Measurements from ENCODE around the gene PFKFB2.

Gene PFKFB2

DNA sequence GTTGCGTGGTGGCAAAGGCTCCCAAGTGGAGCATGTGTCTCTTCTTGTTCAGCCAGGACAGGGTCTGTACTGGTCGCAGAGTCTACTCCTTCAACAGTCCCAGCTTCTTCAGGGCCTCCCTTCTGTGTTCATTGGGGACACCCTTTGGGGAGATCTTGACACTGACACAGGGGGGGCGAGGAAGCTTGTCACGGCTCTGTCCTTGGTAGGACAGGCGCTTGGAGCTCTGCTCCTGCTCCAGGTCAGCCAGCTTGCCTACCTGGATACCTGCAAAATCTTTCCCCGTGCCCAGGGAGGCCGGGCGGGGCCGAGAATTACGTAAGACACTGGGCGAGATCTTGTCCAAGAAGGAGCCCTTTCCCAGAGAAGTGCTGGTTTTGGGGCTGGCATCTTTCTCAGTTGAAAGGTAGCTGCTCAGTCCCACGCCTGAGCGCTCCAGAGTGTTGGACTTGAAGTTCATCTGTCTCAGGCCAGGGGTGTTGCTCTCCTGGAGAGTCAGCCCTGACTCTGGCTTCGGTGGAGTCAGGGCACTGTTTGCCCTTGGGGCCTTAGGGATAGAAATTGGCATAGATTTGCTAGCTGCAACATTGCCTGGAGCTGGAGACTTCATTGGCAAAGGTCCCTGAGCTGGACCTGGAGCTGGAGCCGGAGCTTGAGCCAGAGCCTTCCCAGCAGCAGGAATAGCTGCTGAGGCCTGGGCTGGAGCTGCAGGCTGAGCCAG, 31.0 kb upstream of the PFKFB2 start:
- DNase-seq (ENCODE audit: low spot score): no peak
- FAIRE-seq: no peak

GRCh38 chr1:207022996-207023679, 29.9 kb upstream of the PFKFB2 start:
- FAIRE-seq (no peak), DNase-seq (ENCODE audit: low spot score) (no peak)

DNA sequence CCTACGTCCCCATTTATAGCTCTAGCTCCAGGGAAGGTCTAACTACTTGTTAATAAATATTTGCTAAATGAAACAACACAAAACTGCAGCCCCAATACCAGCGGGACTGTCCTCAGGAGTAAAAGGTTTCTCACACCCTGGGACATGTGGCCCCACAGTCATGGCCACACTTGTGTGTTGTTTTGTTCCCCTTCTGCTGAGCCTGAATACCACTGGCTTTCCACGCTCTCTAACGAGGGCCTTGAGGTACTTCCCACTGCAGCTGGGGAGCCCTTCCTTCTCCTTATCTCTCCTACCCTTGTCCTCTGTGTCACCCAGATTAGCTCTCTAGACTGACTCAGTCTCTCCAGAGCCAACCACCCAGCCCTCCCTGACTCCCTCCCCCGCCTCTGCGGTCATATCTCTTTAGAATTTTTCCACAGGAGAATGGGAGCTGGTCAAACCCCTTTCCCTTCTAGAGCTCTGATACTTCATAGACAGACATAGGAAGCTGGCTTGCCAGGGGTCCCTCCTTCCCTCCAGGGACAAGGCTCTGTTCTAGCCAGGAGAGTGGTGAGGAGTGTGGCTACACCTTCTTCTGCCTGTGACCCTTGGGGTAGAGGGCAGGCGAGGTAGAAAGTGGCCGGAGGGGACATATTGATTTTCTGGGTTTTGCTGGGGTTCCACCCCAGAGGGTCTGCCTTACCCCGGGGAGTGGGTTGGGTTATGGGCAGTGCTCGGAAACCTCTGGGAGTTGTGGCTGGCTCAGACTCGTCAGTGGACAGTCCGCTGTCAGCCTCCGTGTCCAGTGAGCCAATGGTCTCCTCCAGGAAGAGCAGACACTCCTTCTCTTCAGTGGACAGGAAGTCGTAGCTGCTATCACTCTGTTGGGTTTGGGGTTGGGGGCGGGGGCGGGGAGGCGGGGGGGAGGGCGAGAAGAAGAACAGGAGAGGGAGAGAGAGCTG, 28.6 kb upstream of the PFKFB2 start:
- DNase-seq (ENCODE audit: low spot score) (peak; percentile 94), FAIRE-seq (peak; percentile 81)

DNA sequence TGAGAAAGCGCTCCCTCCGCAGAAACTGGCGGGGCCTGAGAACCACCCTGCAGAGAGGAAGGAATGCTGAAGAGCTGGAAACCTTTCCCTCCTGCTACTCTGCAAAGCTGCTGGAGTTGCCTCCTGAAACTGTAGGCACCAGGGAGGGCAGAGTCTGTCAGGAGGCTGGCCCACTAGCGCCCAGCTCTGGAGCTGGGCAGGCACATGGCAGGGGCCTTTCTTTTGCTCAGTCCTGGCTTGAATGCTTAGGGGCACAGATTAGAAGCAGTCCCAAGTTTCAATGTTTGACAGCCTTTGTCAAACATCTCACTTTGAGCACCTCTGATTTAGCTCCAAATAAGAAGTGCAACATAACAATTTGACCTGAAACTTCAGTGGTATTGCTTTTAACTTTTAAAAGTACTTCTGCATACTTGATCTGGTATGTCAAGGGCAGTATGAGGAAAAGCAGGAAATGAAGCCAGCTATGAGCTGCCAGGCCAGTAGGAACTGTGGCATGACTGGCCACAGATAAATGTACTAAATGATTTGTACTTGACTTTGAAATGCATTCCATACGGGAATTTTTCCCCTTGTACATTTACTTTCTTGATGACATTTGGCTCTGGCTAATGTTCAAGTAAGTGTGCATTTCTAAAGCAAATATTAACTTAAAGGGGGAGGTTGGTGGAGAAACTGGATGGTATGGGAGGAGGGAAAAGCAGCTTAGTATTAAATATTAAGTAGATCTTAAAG, 27.8 kb upstream of the PFKFB2 start:
- peak; percentile 91 for FAIRE-seq
- DNase-seq (ENCODE audit: low spot score): peak; percentile 87

DNA sequence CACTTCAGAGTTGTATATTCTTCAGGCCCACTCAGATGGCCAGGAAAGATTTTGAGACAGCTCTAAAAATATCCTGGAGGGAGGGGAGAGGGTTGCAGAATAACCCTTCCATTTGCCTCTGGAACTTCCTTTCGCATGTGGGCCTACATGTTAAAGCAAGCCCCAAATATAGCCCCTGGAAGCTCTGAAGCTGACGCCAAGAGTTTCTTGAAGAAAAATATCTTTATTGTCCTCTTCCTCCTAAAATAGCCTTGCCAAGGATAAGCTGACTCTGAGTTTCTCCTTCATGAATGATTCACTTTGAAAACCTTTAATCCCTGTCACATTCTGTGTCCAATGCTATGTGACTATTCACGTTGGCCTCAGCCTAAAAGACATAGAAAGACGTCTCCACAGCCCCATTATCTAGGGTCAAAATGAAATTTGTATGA, 27.0 kb upstream of the PFKFB2 start:
- DNase-seq (ENCODE audit: low spot score) (peak; percentile 65), FAIRE-seq (peak; percentile 71)

DNA sequence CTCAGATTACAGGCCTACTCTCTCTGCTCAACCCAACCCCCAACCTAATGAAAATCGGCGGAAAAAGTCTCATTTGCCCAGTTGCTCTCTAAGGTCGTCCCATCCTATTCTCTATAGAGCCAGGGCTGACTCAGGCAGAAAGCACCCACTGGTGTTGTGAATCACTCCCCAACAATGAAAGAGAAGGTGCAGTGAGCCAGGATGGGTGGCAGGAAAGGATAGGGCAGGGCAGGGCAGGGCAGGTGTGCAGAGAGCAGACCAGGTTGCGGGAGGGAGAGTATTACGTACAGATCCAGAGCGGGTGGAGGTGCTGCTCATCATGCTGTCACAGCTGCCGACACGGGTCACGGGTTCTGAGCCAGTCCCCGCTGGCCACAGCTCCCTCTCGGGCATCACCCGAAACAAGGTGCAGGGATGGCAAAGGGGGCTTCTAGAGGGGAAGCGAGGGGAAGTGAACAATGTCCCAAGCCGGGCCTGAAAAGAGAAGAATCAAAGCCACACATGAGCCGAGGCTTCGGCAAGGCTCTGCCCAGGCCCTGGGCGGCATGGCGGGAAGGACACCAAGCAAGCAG, 25.8 kb upstream of the PFKFB2 start:
- peak; percentile 97 for DNase-seq (ENCODE audit: low spot score)
- FAIRE-seq: peak; percentile 93

- FAIRE-seq (no peak), DNase-seq (ENCODE audit: low spot score) (no peak)
Measured at GRCh38 chr1:207027921-207028320, 25.2 kb upstream of the PFKFB2 start.

DNA sequence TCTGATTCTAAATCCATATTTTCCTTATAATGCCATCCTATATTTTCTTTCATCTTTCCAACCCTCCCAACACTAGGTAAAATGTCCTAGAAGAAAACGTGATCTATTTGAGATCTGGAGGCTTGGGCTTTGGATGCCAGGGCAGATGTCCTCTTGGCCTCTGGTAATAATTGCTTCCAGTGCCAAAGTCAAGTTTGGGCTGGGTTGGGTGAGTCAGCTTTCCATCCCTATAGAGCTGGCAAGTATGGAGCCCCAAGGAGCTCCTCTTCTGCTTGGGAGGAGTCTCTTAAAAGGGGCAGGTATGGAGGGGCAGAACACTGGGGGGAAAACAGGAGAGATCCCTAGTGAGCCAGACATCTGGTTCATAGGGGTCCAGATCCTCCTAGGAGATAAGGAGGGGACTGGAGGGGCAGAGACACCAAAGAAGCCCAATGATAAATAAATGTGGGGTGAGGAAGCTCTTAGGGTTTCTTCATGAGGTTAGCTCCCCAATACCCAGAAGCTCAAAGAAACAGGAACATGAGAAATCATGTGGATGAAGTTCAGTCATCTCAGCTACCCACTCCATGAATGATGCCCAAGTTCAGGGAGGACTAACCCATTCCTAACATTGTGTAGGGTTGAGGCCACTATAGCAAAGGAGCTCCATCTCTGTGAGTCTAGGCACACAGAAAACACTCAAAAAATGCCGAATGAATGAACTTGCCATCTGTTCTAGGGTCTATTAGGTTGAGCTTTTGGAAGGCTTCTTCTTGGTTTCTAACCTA, 24.0 kb upstream of the PFKFB2 start:
- FAIRE-seq (no peak), DNase-seq (ENCODE audit: low spot score) (no peak)

- DNase-seq (ENCODE audit: low spot score): no peak
Measured at GRCh38 chr1:207029701-207030521, 23.2 kb upstream of the PFKFB2 start.

GRCh38 chr1:207030522-207031009, 22.5 kb upstream of the PFKFB2 start:
- DNase-seq (ENCODE audit: low spot score) (peak; percentile 49), FAIRE-seq (peak; percentile 82)

More at GRCh38 chr1:207029701-207030521, 23.2 kb upstream of the PFKFB2 start:
- FAIRE-seq: no peak

- FAIRE-seq: no peak
- DNase-seq (ENCODE audit: low spot score): no peak
Measured at GRCh38 chr1:207031016-207031415, 22.1 kb upstream of the PFKFB2 start.

DNA sequence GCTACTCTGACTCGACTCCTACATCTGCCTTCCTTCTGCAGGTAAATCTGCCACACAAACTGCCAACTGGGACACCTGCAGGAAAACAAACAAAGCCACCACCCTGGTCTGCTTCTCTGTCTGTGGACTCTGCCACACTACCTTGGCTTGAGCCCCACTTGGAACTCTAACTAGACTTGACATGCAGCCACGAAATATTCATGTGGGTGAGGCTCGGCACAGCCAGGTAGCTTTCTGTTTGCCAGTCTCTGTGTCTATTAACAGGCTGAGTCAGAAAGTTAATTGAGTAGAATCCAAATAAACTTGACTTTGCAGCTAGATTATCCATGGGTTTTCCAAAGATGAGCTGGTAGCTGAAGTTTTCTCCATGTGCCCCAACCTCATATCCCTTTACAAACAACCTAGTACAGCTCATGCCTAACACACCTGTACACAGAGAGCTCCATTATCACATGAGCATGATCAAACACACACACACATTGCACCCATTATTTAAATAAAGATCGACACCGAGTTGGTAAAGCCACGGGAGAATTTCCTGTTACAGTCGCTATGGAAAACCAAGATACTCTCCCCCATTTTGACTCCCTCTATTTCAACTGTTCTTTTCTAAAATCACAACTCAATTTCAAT, 21.3 kb upstream of the PFKFB2 start:
- DNase-seq (ENCODE audit: low spot score): no peak
- no peak for FAIRE-seq

DNA sequence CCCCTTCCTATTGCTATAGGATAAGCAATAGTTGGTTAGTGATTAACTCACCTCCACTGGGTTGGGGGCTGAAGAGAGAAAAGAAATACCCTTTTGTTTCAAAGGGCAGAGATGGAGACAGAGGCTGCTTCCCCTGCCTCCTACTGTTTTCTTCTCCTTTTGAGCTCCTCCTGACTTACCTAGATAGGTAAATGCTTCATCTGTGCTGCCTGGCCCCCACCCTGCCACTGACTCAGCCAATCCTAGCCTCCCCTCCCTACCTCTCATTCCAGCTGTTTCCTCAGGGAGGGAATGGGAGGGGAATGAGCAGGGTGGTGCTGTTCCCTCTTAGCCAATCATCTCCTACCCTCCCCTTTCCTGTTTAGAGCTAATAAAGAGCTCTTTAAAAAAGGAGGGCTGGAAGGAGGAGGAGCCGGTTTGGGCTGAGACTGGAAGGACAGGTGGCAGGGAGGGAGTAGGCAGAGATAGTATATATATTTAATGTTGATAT, 20.5 kb upstream of the PFKFB2 start, which contains the start of gene C1orf116:
TSS of gene C1orf116 (minus strand) at position 229 of the 490 bp plus-strand sequence. CDS start 5,158 bp downstream, outside the sequence.
- FAIRE-seq (no peak), DNase-seq (ENCODE audit: low spot score) (no peak)

DNA sequence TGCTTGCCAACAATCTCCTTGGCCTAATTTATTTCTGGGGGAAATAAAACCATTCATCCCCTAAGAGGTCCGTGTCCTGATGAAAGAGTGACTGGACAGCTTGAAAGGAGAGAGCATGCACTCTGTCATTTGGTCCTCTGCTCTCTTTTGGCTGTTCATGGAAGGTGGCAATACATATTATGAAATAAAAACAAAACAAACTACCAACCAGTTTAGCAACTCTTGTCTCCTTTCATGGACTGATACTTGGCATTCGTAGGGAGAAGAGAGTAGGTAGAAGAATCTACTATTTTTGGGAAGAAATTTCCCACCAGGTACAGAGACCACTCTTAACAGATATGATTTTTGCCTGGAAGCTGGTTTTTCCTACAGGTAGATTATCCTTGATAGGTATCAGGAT, 19.8 kb upstream of the PFKFB2 start:
- FAIRE-seq (no peak), DNase-seq (ENCODE audit: low spot score) (no peak)

DNA sequence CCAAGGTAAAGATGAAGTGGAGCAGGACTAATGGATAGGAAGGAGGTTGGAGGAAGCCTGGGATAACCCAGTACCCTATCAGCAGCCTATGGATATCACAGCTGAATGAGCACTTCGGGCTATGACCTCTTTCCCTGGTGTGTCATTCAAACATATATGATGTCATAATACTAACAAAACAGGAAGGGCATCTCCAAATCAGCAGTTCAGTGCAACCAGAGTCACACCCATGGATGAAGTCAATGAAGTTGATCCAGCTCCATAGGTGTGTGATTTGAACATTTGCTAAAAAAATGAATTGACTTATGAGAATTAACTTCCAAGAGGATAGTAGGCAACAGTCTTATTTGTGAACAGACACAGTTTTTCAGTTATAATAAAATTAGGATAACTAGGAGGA, 18.9 kb upstream of the PFKFB2 start:
- peak; percentile 72 for DNase-seq (ENCODE audit: low spot score)
- FAIRE-seq: no peak

DNA sequence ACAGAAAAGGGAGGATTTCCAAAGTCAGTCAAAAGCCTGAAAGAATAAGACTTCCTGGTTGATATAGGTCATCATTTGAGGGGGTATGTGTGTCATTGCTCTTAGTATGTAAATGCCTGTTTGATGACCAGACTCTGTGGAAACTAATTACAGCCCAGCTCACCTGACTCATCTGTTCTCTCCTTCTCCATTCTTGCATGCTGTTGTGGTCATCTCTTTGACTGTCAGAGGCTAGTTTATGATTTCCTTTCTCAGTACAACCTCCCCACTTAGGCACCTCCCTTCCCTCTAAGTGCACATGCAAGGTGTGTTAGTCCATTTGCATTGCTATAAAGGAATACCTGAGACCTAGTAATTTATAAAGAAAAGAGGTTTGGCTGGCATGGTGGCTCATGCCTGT, 18.1 kb upstream of the PFKFB2 start:
- FAIRE-seq (peak; percentile 93), DNase-seq (ENCODE audit: low spot score) (peak; percentile 96)

- peak; percentile 37 for DNase-seq (ENCODE audit: low spot score)
- no peak for FAIRE-seq
Measured at GRCh38 chr1:207035877-207036551, 17.1 kb upstream of the PFKFB2 start.

DNA sequence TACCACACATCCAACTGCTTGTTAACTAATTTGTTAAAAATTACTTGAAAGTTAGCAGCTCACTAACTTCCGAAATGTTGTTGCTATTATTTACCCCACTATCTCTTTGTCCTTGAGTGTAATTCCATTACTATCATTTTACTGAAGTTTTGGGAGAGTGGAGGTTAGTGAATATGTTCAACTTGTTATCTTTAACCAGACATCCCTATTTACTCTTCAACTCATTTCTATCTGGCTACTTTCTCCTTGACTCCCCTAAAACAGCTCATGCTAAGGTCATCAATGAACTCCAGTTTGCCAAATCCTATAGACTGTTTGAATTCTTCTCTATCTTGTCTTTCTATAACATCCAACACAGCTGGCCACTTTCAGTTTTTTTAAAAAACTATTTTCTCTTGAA, 16.2 kb upstream of the PFKFB2 start:
- FAIRE-seq (no peak), DNase-seq (ENCODE audit: low spot score) (no peak)
